Omental fat pad (tissue), 4 donors: ENCODE measurements around the gene NEUROD4. TPM values are rescaled to one million over a fixed set of nuclear protein-coding genes. Genes with fewer than 3 reads are reported as not detected.
A peak's percentile ranks its signal among the peaks of the same experiment; 100 is the strongest.

ENCODE experiments used
- ATAC-seq: fragments of 150-250 bp; one replicate; pipeline ENCODE4 v1.9.1; 2016; ENCODE audit warnings: mild to moderate bottlenecking, moderate library complexity; ENCODE audit not compliant: low FRiP score
- DNase-seq: peaks from one replicate; pipeline ENCODE4 v3.0.0-alpha.2; 2019; ENCODE audit warnings: low spot score
- total RNA-seq, 4 donors: library from RNA; depleted of rRNA; stranded (reverse); fragments of >200 nt; gene quantifications; one replicate each; pipeline ENCODE4 v1.1.0, GENCODE V29; 2016
- TF ChIP-seq, protein P1 (sequence below), 3 donors: fragments of 450-650 bp; IDR thresholded peaks; one replicate each; pipeline ENCODE4 v1.5.1; 2016 to 2017; ENCODE audit warnings: antibody characterized with exemption in 3 of 3, mild to moderate bottlenecking in 3 of 3, moderate library complexity in 2 of 3

Gene NEUROD4
- total RNA-seq, 4 donors from 2014 or later: not detected

DNA sequence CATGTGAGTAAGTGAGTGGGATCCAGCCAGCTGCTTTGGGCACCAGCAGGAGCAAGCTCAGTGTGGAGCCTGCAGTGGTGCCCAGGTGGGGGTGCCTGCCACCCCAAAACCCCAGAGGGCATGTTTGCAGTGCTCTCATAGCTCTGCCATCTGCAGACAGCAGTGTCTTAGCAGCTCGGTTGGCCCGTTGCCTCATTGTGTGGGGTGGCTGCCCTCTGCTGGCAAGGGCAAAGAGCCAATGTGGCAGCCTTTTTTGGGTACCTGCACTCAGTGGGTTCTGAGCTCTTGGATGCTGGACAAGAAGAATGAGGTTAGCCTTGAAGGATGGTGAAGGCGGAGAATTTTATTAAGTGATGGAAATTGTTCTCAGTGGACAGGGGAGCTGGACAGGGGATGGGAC, 52.3 kb downstream of the NEUROD4 start:
- ATAC-seq (no peak), DNase-seq (no peak)
- TF ChIP-seq, protein P1, sequence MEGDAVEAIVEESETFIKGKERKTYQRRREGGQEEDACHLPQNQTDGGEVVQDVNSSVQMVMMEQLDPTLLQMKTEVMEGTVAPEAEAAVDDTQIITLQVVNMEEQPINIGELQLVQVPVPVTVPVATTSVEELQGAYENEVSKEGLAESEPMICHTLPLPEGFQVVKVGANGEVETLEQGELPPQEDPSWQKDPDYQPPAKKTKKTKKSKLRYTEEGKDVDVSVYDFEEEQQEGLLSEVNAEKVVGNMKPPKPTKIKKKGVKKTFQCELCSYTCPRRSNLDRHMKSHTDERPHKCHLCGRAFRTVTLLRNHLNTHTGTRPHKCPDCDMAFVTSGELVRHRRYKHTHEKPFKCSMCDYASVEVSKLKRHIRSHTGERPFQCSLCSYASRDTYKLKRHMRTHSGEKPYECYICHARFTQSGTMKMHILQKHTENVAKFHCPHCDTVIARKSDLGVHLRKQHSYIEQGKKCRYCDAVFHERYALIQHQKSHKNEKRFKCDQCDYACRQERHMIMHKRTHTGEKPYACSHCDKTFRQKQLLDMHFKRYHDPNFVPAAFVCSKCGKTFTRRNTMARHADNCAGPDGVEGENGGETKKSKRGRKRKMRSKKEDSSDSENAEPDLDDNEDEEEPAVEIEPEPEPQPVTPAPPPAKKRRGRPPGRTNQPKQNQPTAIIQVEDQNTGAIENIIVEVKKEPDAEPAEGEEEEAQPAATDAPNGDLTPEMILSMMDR (IDR thresholded peaks at IDR 0.05): no peak

DNA sequence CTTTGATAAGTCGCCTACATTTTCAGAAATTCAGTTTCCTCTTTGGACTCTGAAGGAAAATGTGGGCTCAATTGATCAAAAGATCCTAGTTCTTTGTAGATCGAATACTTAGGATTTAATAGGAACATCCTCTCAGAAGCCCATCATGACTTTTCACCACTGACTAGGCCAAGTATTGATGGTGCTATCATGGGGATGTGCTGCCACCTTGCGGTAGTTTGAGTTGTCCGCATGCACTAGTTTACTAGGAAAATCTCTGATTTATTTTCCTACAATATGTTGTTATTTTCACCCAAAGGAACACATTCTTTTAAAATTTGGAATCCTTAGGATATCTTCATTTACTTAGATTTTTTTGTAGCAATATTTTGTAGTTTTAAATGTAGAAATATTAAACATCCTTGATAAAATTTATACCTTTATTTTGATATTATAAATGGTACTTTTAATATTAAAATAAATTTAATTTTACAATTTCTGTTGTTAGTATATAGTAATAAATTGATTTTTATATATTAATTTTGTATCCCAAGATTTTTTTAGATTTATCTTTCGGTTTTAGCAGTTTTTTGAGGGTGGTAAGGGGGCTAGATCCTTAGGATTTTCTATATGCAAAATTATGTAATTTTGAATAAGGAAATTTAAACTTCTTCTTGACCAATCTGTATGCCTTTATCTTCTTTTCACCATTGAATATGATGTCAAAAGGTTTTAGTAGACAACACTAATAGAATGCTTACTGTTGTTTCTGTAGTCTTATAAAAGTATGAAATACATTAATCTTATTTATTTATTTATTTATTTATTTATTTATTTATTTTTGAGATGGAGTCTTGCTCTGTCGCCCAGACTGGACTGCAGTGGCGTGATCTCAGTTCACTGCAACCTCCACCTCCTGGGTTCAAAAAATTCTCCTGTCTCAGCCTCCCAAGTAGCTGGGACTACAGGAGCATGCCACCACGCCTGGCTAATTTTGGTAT, 53.6 kb downstream of the NEUROD4 start:
- ATAC-seq: no peak

GRCh38 chr12:55074806-55075205, 55.0 kb downstream of the NEUROD4 start:
- ATAC-seq (no peak), DNase-seq (no peak)
- TF ChIP-seq, protein P1 (IDR thresholded peaks at IDR 0.05): no peak

More for the DNA sequence above, 53.6 kb downstream of the NEUROD4 start:
- TF ChIP-seq, protein P1 (IDR thresholded peaks at IDR 0.05): peak in 1 of 3 donors; percentile 35
- DNase-seq: peak; percentile 70

Other genes with a start within 250 kb of the NEUROD4 start
- gene MUCL1, start 165.5 kb upstream of the NEUROD4 start, total RNA-seq: not detected
- gene TESPA1, start 35.2 kb upstream of the NEUROD4 start, total RNA-seq: 1 to 10 TPM; 1.3 to 3.6 (median 2.0) TPM
- not detected for gene OR9K2, start 106.4 kb downstream of the NEUROD4 start, total RNA-seq
- not detected for gene OR10A7, start 201.1 kb downstream of the NEUROD4 start, total RNA-seq
- not detected for gene OR6C74, start 224.6 kb downstream of the NEUROD4 start, total RNA-seq